Rectal smooth muscle tissue (tissue), 1 donor: ENCODE measurements around the gene RANBP6.

Experiments used
- H3K27ac ChIP-seq: one replicate; pipeline ENCODE4 v1.7.0; 2013; ENCODE audit warnings: low read depth, low read length, inconsistent platforms
- H3K27me3 ChIP-seq: one replicate; pipeline ENCODE4 v1.7.0; 2013; ENCODE audit warnings: low read length; ENCODE audit not compliant: control insufficient read depth, insufficient read depth
- H3K36me3 ChIP-seq: one replicate; pipeline ENCODE4 v1.7.0; 2013; ENCODE audit warnings: low read length; ENCODE audit not compliant: control insufficient read depth, insufficient read depth
- H3K4me1 ChIP-seq: one replicate; pipeline ENCODE4 v1.7.0; 2013; ENCODE audit warnings: low read length; ENCODE audit not compliant: control insufficient read depth, insufficient read depth
- H3K4me3 ChIP-seq: one replicate; pipeline ENCODE4 v1.7.0; 2013; ENCODE audit warnings: low read length
- H3K9ac ChIP-seq: one replicate; pipeline ENCODE4 v1.7.0; 2013; ENCODE audit warnings: low read length

RANBP6 gene

DNA sequence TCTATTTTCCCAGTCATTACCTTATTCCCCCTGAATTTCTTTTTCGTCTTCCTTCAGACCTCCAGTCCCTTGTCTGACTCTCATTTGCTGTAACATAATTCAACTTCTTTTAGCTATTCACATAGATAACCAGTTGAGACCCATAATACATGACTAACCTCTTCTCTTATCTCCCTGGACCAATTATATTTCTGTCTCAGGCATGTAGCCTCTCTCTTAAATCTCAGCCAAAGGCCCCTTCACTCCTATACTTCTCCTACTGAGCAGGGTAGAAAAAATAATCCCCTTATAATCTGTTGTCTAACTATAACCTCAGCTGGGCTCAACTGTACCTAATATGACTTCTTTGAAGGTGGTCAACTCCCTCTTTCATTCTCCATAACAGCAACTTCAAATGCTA, 20.9 kb downstream of the RANBP6 start:
- Histone ChIP-seq H3K4me3 (no peak overlapping the region), H3K9ac (no peak overlapping the region)

DNA sequence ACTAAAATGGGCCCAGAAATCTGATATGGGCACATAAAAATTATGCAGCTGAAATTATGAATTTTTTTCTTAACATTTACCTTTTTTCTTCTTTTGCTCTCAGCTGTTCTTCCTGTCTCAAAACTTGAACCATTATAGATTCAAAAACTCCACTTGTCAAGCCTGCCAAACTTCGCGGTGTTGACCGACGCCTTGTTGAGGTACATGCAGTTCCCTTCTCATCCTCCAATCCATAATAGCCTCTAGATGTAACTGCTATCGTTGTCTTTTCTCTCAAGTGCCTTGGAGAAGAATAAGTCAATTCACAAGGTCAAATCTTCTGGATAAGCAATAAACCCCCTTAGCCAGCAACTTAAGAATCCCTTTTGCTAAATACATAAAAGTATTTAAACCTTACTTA, 27.2 kb downstream of the RANBP6 start:
- Histone ChIP-seq H3K9ac (no peak overlapping the region), H3K4me3 (no peak overlapping the region), H3K27me3 (no peaks in the 10 kb centered on the region), H3K27ac (no peak overlapping the region), H3K4me1 (no peaks in the 10 kb centered on the region), H3K36me3 (no peaks in the 10 kb centered on the region)

More for the DNA sequence above, 20.9 kb downstream of the RANBP6 start:
- no peaks in the 10 kb centered on the region for H3K36me3 ChIP-seq
- no peaks in the 10 kb centered on the region for H3K4me1 ChIP-seq
- no peaks in the 10 kb centered on the region for H3K27me3 ChIP-seq
- H3K27ac ChIP-seq: no peak overlapping the region

DNA sequence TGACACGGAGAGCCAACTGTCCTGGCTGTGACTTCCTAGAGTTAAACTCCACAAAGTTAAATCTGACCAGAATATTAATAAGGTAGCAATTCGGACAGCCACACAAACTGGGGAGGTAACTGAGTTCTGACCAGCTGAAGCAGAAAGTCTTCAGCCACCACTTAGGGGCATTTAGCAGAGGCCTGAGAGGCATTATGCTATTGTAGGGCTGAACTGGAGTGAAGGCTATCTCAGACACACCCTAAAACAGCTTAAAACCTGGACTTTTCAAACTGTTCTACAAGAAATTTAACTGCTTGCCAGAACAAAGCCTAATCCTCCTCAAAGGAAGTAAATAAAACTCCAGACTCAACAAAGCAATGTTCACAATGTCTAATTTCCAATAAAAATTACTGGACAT, 32.4 kb downstream of the RANBP6 start:
- Histone ChIP-seq H3K4me3 (no peak overlapping the region), H3K27me3 (no peaks in the 10 kb centered on the region), H3K4me1 (no peaks in the 10 kb centered on the region), H3K9ac (no peak overlapping the region), H3K36me3 (no peaks in the 10 kb centered on the region), H3K27ac (no peak overlapping the region)

DNA sequence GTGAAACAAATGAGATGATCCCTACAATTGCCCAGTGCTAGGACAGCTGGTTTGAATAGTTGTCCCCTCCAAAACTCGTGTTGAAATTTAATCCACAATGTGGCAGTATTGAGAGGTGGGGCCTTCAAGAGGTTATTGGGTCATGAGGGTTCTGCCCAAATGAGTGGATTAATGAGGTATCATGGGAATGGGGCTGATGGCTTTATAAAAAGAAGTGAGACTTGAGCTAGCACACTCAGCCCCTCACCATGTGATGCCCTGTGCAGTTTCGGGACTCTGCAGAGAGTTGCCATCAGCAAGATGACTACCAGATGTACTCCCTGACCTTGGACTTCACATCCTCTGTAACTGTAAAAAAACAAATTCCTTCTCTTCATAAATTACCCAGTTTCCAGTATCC, 33.1 kb downstream of the RANBP6 start:
- no peaks in the 10 kb centered on the region for H3K36me3 ChIP-seq
- no peak overlapping the region for H3K4me3 ChIP-seq
- no peak overlapping the region for H3K27ac ChIP-seq
- no peak overlapping the region for H3K9ac ChIP-seq
- no peaks in the 10 kb centered on the region for H3K27me3 ChIP-seq
- no peaks in the 10 kb centered on the region for H3K4me1 ChIP-seq

DNA sequence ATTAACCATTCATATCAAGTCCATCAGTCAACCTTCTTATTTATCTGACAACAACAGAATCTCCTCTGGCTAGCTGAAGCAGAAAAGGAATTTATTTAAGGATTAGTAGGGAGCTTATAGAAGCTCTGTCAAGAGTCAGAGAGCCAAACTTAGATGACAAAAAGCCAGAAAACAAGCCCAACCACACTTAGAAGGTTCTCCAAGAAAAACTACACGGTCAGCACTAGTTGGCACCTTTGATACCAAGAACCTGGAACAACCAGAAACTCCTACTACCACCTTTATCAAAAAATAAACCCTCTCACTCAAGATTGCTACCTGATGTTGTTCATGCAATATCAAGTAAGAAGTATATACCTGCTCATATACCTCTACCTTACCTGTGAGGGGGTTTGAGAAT, 36.9 kb downstream of the RANBP6 start:
- H3K9ac ChIP-seq: no peak overlapping the region
- no peak overlapping the region for H3K27ac ChIP-seq
- no peaks in the 10 kb centered on the region for H3K27me3 ChIP-seq
- no peak overlapping the region for H3K4me3 ChIP-seq
- no peaks in the 10 kb centered on the region for H3K36me3 ChIP-seq
- no peaks in the 10 kb centered on the region for H3K4me1 ChIP-seq

DNA sequence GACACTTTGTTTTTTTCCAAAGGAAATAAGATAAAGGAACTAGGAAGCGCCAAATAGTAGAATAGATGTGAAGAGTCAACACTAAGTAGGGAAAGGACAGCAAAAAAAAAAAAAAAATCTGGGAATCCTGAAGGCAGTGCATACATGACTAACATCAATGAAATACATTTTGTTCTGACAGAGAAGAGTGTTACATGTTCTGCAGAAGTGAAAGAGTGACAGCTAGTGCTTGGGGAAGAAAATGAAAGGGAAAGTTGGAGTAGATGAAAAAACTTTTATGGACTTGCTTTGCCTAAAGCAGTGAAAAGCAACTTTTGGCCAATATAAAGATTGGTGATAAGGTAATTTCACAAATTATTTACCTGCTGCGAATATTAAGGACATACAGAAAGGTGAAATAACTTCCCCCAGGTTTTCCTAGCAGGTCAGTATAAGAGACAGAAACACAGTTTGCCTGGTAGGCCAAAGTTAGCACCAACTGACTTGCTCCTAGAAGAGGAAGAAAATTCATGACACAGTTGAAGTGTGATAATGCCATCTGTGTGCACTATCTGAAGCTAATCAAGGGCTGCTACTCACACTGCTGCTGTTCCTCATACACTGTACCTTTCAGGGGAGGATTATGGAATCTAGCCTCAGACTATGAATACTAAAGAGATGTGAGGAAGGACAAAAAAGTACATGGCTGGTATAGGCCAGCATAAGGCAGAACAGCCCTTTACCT, 38.6 kb downstream of the RANBP6 start:
- Histone ChIP-seq H3K4me1 (no peaks in the 10 kb centered on the region), H3K27ac (no peak overlapping the region), H3K36me3 (no peaks in the 10 kb centered on the region), H3K9ac (no peak overlapping the region), H3K4me3 (no peak overlapping the region), H3K27me3 (no peaks in the 10 kb centered on the region)

DNA sequence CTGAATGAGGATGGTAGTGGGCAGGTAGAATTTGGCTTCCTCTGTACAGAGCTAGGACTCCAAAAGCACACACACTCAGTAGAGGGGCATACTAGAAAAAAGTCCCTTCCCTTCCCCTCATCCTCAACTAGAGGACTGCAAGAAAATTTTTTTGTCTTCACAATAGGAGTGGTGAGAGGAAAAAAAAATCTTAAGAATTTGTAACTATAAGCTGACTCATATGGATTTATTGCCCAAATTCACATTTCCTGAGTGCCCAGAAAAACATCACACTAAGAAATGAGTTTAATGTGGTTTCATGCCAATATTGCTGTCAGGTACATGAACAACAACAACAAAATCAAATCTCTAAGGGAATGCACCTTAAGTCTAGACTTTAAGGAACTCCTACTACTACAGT, 43.7 kb downstream of the RANBP6 start:
- no peak overlapping the region for H3K4me3 ChIP-seq
- no peaks in the 10 kb centered on the region for H3K36me3 ChIP-seq

More for the DNA sequence above, 43.7 kb downstream of the RANBP6 start:
- Histone ChIP-seq H3K4me1 (no peaks in the 10 kb centered on the region), H3K27ac (no peak overlapping the region), H3K9ac (no peak overlapping the region), H3K27me3 (no peaks in the 10 kb centered on the region)
